Left ventricle myocardium superior (tissue), 1 donor: ENCODE data around the gene GPHN. TPM values are rescaled to one million over a fixed set of nuclear protein-coding genes. Genes with fewer than 3 reads are reported as not detected.

Experiments used
- ATAC-seq: fragments of 200-7000 bp; cut with Tn5 transposase; one replicate; pipeline ENCODE4 v1.9.1; 2020; ENCODE audit warnings: mild to moderate bottlenecking, moderate library complexity
- DNase-seq: peaks from one replicate; pipeline ENCODE4 v3.0.0-alpha.2; 2020
- intact Hi-C: fragments of 100-400 bp; cut with micrococcal nuclease; formaldehyde crosslinking; loops from one replicate; pipeline ENCODE4 v1.11.0; 2022
- total RNA-seq: library from RNA; stranded (reverse); fragmentation: NEBNext Ultra II Directional; extraction: Animal tissue kit (Norgen Biotek cat#: 25700); gene quantifications from one replicate; pipeline ENCODE4 v1.2.1, GENCODE V29; 2021
- donor health status: DM: no; HTN: yes; CAD: no; lungs with severe emphysema.

Gene GPHN
- total RNA-seq, 1 donor from 2014 or later = 25.0 TPM

- no peak for DNase-seq
- intact Hi-C loops = no loop called here
These were observed 720.5 kb downstream of the GPHN start for GRCh38 chr14:67228325-67228984.

More at GRCh38 chr14:67228325-67228984, 720.5 kb downstream of the GPHN start:
- ATAC-seq = no peak

Other genes with a start within 250 kb of the GPHN start
- not detected for gene CCDC196, start 21.8 kb upstream of the GPHN start, total RNA-seq